ENCODE results near the gene FCMR.

DNA sequence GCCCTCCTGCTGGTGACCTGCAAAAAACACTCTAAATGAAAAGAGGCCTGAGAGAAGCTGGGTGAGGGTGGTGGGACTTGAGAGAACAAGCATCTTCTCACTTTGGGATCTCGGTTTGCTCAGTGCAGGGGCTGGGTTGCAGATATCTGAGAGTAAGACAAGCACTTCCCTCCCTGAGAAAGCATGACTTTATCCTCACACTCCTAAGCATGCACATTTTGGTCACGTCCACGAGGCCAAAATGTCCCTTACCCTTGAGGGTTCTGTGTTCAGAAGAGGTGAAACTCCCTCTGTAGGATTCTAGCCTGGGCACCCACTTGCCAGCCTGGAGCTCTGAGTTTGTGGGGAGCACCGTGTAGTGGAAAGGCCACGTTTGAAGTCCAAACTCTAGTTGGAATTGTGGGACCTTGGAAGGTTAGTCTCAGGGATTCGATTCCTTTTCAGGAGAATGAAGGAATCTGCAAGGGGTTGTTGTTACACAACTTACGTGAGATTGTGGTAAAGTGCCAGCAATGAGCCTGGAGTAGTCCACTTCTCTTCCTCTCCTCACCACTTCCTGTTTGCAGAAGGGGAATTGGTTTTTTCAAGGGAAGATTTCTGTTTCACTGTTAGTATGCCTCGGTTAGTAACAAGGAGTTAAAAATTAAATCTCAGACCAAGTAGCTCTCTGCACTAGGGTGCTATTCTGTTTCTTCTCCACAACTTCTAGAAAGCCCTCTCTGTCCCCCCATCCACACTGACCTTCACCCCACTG lies 45.5 kb upstream of the FCMR start:
- TF ChIP-seq GATA2 (IDR thresholded peaks at IDR 0.05; ENCODE audit: low read depth, low read length) (no peak), GATA3 (IDR thresholded peaks at IDR 0.05; ENCODE audit: low read depth, low read length) (no peak)

Measured in SH-SY5Y (cell line).